WTC11 (cell line): ENCODE data around the gene FAM181B. TPM values are rescaled to one million over a fixed set of nuclear protein-coding genes. Genes with fewer than 3 reads are reported as not detected.

ENCODE experiments used
- ATAC-seq: fragments of 200-7000 bp; cut with Tn5 transposase; 2 replicates; pipeline ENCODE4 v1.10.0; 2021; ENCODE audit warnings: mild to moderate bottlenecking, moderate library complexity
- CTCF ChIA-PET: fragments of 300-600 bp; sonication (Branson Sonifier 250); formaldehyde crosslinking; loops from one replicate; lab custom pipeline; 2021; ENCODE audit warnings: antibody characterized with exemption; lab: Charles Lee
- POLR2A ChIA-PET: fragments of 350-600 bp; sonication (Branson Sonifier 250); formaldehyde crosslinking; loops from one replicate; lab custom pipeline; 2021; ENCODE audit warnings: antibody characterized with exemption; lab: Charles Lee
- DNase-seq: peaks from one replicate; pipeline ENCODE4 v3.0.0; 2021; ENCODE audit warnings: low spot score
- H3K27ac Mint-ChIP-seq: 2 replicates; pipeline ENCODE4 v1.8.0; 2021; ENCODE audit warnings: mixed read lengths
- H3K27me3 Mint-ChIP-seq: 2 replicates; pipeline ENCODE4 v1.8.0; 2021; ENCODE audit warnings: low read depth, mild to moderate bottlenecking, moderate library complexity, mixed read lengths
- H3K36me3 Mint-ChIP-seq: 2 replicates; pipeline ENCODE4 v1.8.0; 2021; ENCODE audit warnings: mixed read lengths
- H3K4me1 Mint-ChIP-seq: 2 replicates; pipeline ENCODE4 v1.8.0; 2022; ENCODE audit warnings: mixed read lengths
- H3K4me3 Mint-ChIP-seq: 2 replicates; pipeline ENCODE4 v1.8.0; 2021; ENCODE audit warnings: mild to moderate bottlenecking, moderate library complexity, mixed read lengths
- H3K9me3 Mint-ChIP-seq: 2 replicates; pipeline ENCODE4 v1.8.0; 2021; ENCODE audit warnings: mixed read lengths
- ARID4B ChIP-seq: sonication (generic); formaldehyde crosslinking; IDR thresholded peaks from 2 replicates; pipeline ENCODE4 v1.8.0; 2023; ENCODE audit warnings: missing genetic modification reagents, mild to moderate bottlenecking, borderline replicate concordance
- ELF4 ChIP-seq: sonication (generic); formaldehyde crosslinking; IDR thresholded peaks from 2 replicates; pipeline ENCODE4 v1.8.1; 2022; ENCODE audit warnings: low read depth, mild to moderate bottlenecking, moderate library complexity, missing genetic modification reagents
- FOXK1 ChIP-seq: sonication (generic); formaldehyde crosslinking; IDR thresholded peaks from 2 replicates; pipeline ENCODE4 v1.8.0; 2022; ENCODE audit warnings: mild to moderate bottlenecking, moderate library complexity, missing genetic modification reagents
- HMGXB4 ChIP-seq: sonication (generic); formaldehyde crosslinking; IDR thresholded peaks from 2 replicates; pipeline ENCODE4 v1.8.1; 2023; ENCODE audit warnings: mild to moderate bottlenecking, moderate library complexity, missing genetic modification reagents
- MXD4 ChIP-seq: fragments of 250-450 bp; sonication (Bioruptor Pico); IDR thresholded peaks from 2 replicates; pipeline ENCODE4 v1.8.0; 2021; ENCODE audit warnings: mild to moderate bottlenecking, moderate library complexity, borderline replicate concordance
- RELA ChIP-seq: sonication (generic); formaldehyde crosslinking; IDR thresholded peaks from 2 replicates; pipeline ENCODE4 v1.8.1; 2022; ENCODE audit warnings: missing genetic modification reagents, mild to moderate bottlenecking, borderline replicate concordance
- RORB ChIP-seq: fragments of 250-450 bp; sonication (Bioruptor Pico); IDR thresholded peaks from 2 replicates; pipeline ENCODE4 v1.9.0; 2021; ENCODE audit warnings: mild to moderate bottlenecking
- SOX15 ChIP-seq: fragments of 250-450 bp; sonication (Bioruptor Pico); IDR thresholded peaks from 2 replicates; pipeline ENCODE4 v1.9.0; 2021; ENCODE audit warnings: mild to moderate bottlenecking
- SP1 ChIP-seq: sonication (generic); formaldehyde crosslinking; conservative IDR thresholded peaks from 2 replicates; pipeline ENCODE4 v1.8.1; 2022; ENCODE audit warnings: missing genetic modification reagents
- TCF7 ChIP-seq: sonication (generic); formaldehyde crosslinking; IDR thresholded peaks from 2 replicates; pipeline ENCODE4 v1.8.0; 2022; ENCODE audit warnings: mild to moderate bottlenecking, low read depth, missing genetic modification reagents, moderate library complexity
- ZNF121 ChIP-seq: sonication (generic); formaldehyde crosslinking; IDR thresholded peaks from 2 replicates; pipeline ENCODE4 v1.8.0; 2023; ENCODE audit warnings: missing genetic modification reagents
- ZNF138 ChIP-seq: sonication (generic); formaldehyde crosslinking; conservative IDR thresholded peaks from 2 replicates; pipeline ENCODE4 v1.8.1; 2022; ENCODE audit warnings: mild to moderate bottlenecking, moderate library complexity, missing genetic modification reagents
- ZNF219 ChIP-seq: sonication (generic); formaldehyde crosslinking; IDR thresholded peaks from 2 replicates; pipeline ENCODE4 v1.8.0; 2023; ENCODE audit warnings: missing genetic modification reagents, mild to moderate bottlenecking, borderline replicate concordance
- ZNF263 ChIP-seq: sonication (generic); formaldehyde crosslinking; IDR thresholded peaks from 2 replicates; pipeline ENCODE4 v1.8.1; 2022; ENCODE audit warnings: low read depth, mild to moderate bottlenecking, moderate library complexity, missing genetic modification reagents
- ZNF317 ChIP-seq: sonication (generic); formaldehyde crosslinking; IDR thresholded peaks from 2 replicates; pipeline ENCODE4 v1.8.1; 2023; ENCODE audit warnings: low read depth, mild to moderate bottlenecking, moderate library complexity, missing genetic modification reagents, borderline replicate concordance
- ZNF425 ChIP-seq: fragments of 250-450 bp; sonication (Bioruptor Pico); conservative IDR thresholded peaks from 2 replicates; pipeline ENCODE4 v1.9.0; 2021; ENCODE audit warnings: mild to moderate bottlenecking
- ZNF532 ChIP-seq: fragments of 250-450 bp; sonication (Bioruptor Pico); IDR thresholded peaks from 2 replicates; pipeline ENCODE4 v1.9.0; 2021; ENCODE audit warnings: mild to moderate bottlenecking, borderline replicate concordance
- total RNA-seq: library from RNA; stranded (reverse); gene quantifications from 3 replicates; pipeline ENCODE4 v1.2.3, GENCODE V29; 2021
- TF ChIP-seq, protein P1 (sequence below): fragments of 250-450 bp; sonication (Bioruptor Pico); IDR thresholded peaks from 2 replicates; pipeline ENCODE4 v1.9.0; 2021; ENCODE audit warnings: moderate library complexity, mild to moderate bottlenecking, inconsistent platforms, borderline replicate concordance

Gene FAM181B
- total RNA-seq, 1 experiment from 2014 or later = 1.1 TPM

DNA sequence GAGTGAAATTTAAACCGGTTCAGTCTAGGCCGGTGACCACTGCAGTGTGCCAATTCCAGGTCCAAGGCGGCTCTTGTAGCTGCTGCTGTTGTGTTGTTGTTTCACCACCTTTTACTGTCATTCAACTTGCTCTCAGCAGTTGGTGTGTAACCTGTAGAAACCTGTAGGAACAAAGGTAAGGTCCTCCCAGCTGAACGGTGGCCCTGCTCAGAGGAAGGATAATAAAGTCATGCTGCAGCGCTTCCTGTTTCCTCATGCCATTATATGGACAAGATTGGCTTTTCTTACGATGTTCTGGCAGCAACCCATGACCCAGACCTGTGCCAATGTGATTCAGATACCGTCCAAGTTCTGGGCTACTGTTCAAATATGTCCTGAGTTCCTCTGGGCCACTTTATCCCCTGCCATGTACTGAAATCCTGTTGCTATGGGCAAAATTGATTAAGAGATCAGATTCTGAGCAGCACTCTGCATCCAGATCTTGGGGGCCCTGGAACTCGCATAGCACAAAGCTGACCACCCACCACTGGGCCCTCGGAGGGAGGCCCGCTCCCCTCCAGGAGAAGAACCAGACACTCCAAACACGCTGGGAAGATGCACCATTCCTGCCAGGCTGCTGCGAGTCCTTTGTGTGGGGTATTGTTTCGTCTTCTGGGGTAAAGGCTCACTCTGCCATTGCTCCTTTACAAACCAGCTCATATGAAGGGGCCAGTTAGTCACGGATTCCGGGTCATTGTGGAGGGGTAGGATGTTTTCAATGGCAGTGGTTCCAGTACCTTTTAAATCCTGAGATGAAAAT lies 13.2 kb downstream of the FAM181B start (continued):
- TF ChIP-seq RELA (CRISPR knock-in tag) (no peak), FOXK1 (no peak)

GRCh38 chr11:82719361-82720105 lies 14.1 kb downstream of the FAM181B start:
- H3K36me3 Mint-ChIP-seq = no peaks in the 10 kb centered on the region
- ChIA-PET POLR2A (no interaction called here), CTCF (interaction anchor here (1.5 to 4.8 kb wide), 4 partner anchors 13 to 148 kb away, joined by 3 to 22 read pairs (median 6); partner anchors contain the start of gene FAM181B)
- peaks cover 3% of the 10 kb centered on the region; the same call in 1 of the 2 replicates for H3K4me1 Mint-ChIP-seq
- DNase-seq (no peak), ATAC-seq (no peak)
- no peaks in the 10 kb centered on the region for H3K27me3 Mint-ChIP-seq
- no peaks in the 10 kb centered on the region for H3K9me3 Mint-ChIP-seq
- H3K27ac Mint-ChIP-seq = no peak overlapping the region
- TF ChIP-seq ZNF425 (CRISPR knock-in tag) (no peak), ARID4B (no peak), ZNF138 (no peak), SP1 (CRISPR knock-in tag) (no peak), HMGXB4 (CRISPR knock-in tag) (no peak), ZNF219 (CRISPR knock-in tag) (no peak), ZNF263 (no peak), ZNF121 (CRISPR knock-in tag) (no peak)
- TF ChIP-seq, protein P1, sequence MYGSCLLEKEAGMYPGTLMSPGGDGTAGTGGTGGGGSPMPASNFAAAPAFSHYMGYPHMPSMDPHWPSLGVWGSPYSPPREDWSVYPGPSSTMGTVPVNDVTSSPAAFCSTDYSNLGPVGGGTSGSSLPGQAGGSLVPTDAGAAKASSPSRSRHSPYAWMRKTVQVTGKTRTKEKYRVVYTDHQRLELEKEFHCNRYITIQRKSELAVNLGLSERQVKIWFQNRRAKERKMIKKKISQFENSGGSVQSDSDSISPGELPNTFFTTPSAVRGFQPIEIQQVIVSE (CRISPR knock-in tag) = no peak
- no peak overlapping the region for H3K4me3 Mint-ChIP-seq

DNA sequence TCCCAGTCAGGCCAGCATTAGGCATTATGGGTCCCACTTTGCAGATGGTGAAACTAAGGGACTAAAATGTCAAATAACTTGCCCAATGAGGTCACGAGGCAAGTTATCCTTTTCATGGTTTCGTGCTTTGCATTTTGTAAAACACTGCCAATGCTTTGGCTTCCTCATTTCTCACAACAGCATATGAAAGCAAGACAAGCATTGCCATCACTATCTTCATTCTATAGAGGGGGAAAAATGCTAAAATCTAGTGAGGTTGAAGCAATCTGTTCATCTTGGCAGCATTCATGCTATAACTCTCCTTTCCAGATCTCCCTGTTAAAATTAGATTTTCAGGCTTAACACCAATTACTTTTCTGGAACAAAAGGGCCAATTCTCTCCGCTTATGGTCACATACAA lies 14.8 kb downstream of the FAM181B start:
- no peak for ATAC-seq
- peaks cover 3% of the 10 kb centered on the region; the same call in 1 of the 2 replicates for H3K4me1 Mint-ChIP-seq
- CTCF ChIA-PET = interaction anchor here (0.7 to 4.8 kb wide), 12 partner anchors 13 to 404 kb away, joined by 3 to 22 read pairs (median 4); partner anchors contain the start of genes FAM181B and PRCP
- no peak for DNase-seq
- POLR2A ChIA-PET = interaction anchor here (1.0 kb wide), 1 partner anchor 14 kb away, joined by 3 read pairs; no protein-coding TSS in a partner anchor
- H3K27me3 Mint-ChIP-seq = no peaks in the 10 kb centered on the region
- H3K27ac Mint-ChIP-seq = no peak overlapping the region
- H3K4me3 Mint-ChIP-seq = no peak overlapping the region
- H3K36me3 Mint-ChIP-seq = no peaks in the 10 kb centered on the region
- H3K9me3 Mint-ChIP-seq = no peaks in the 10 kb centered on the region
- TF ChIP-seq ZNF317 (no peak), ELF4 (no peak), MXD4 (no peak), TCF7 (no peak), SOX15 (CRISPR knock-in tag) (no peak), ZNF532 (CRISPR knock-in tag) (no peak), RORB (CRISPR knock-in tag) (no peak)
